ENCODE data around the gene MCIDAS.

DNA sequence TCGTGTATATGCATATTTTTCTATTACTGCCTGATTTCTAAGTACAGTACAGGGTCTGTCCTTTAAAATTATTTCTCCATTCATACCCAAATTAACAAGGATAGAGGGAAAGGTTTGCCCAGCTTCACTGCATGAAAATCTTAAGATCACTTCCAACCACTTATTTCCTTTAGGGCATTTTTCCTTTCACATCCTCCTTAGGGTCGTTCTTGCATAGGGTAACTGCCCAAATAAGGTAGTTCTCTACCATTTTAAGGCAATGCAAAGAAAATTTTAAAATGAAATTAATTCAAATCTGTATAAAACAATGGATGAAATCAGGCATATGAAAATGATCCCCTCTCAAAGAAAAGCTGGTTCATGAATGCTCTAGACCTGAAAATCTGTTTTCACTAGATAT lies 50.0 kb downstream of the MCIDAS start:
- TF ChIP-seq, protein P1, sequence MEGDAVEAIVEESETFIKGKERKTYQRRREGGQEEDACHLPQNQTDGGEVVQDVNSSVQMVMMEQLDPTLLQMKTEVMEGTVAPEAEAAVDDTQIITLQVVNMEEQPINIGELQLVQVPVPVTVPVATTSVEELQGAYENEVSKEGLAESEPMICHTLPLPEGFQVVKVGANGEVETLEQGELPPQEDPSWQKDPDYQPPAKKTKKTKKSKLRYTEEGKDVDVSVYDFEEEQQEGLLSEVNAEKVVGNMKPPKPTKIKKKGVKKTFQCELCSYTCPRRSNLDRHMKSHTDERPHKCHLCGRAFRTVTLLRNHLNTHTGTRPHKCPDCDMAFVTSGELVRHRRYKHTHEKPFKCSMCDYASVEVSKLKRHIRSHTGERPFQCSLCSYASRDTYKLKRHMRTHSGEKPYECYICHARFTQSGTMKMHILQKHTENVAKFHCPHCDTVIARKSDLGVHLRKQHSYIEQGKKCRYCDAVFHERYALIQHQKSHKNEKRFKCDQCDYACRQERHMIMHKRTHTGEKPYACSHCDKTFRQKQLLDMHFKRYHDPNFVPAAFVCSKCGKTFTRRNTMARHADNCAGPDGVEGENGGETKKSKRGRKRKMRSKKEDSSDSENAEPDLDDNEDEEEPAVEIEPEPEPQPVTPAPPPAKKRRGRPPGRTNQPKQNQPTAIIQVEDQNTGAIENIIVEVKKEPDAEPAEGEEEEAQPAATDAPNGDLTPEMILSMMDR (conservative IDR thresholded peaks at IDR 0.05 in 1 of 2, IDR thresholded peaks at IDR 0.05 in 1 of 2; ENCODE audit: extremely low read depth in 1 of 2, insufficient read depth in 1 of 2, low read depth in 1 of 2, low read length in 2 of 2): no peak
- TF ChIP-seq EZH2 (IDR thresholded peaks at IDR 0.05; ENCODE audit: borderline replicate concordance, low read length): no peak
